Suprapubic skin (tissue), 4 donors: ENCODE data around the gene MACO1. TPM values are rescaled to one million over a fixed set of nuclear protein-coding genes. Genes with fewer than 3 reads are reported as not detected.

Experiments
- DNase-seq, 2 donors: peaks; one replicate each; pipeline ENCODE4 v3.0.0-alpha.2; 2019; ENCODE audit warnings: low spot score in 2 of 2
- H3K27ac ChIP-seq: fragments of 200-600 bp; sonication (generic); one replicate; pipeline ENCODE4 v1.5.1; 2019
- H3K27me3 ChIP-seq: fragments of 200-600 bp; sonication (generic); one replicate; pipeline ENCODE4 v1.5.1; 2019
- H3K36me3 ChIP-seq: fragments of 200-600 bp; sonication (generic); one replicate; pipeline ENCODE4 v1.5.1; 2019
- H3K4me1 ChIP-seq: fragments of 200-600 bp; sonication (generic); one replicate; pipeline ENCODE4 v1.5.1; 2019
- H3K4me3 ChIP-seq: fragments of 200-600 bp; sonication (generic); one replicate; pipeline ENCODE4 v1.5.1; 2019; ENCODE audit warnings: mild to moderate bottlenecking
- H3K9me3 ChIP-seq: fragments of 200-600 bp; sonication (generic); one replicate; pipeline ENCODE4 v1.5.1; 2019
- CTCF ChIP-seq, 2 donors: fragments of 200-600 bp in 1 of 2; fragments of 450-650 bp in 1 of 2; sonication (generic) in 1 of 2; IDR thresholded peaks; one replicate each; pipeline ENCODE4 v1.5.1; 2016 to 2019; ENCODE audit warnings: antibody characterized with exemption in 2 of 2, mild to moderate bottlenecking in 1 of 2, moderate library complexity in 1 of 2
- EP300 ChIP-seq: sonication (generic); formaldehyde crosslinking; IDR thresholded peaks from one replicate; pipeline ENCODE4 v1.6.1; 2017; ENCODE audit warnings: antibody characterized with exemption
- POLR2A ChIP-seq, 2 donors: fragments of 450-650 bp; IDR thresholded peaks; one replicate each; pipeline ENCODE4 v1.6.1; 2017; ENCODE audit warnings: antibody characterized with exemption in 2 of 2, mild to moderate bottlenecking in 2 of 2, moderate library complexity in 2 of 2
- POLR2AphosphoS5 ChIP-seq, 3 donors: sonication (generic); formaldehyde crosslinking; IDR thresholded peaks; one replicate each; pipeline ENCODE4 v1.6.1; 2017; ENCODE audit warnings: antibody characterized with exemption in 3 of 3
- whole genome bisulfite sequencing: methylation state at CpG from one replicate; pipeline ENCODE4 v1.1.5; 2018; 5-methylcytosine and 5-hydroxymethylcytosine counted together
- total RNA-seq, 4 donors: library from RNA; depleted of rRNA; stranded (reverse); fragments of >200 nt; gene quantifications; one replicate each; pipeline ENCODE4 v1.1.0, GENCODE V29; 2016

Gene MACO1
- total RNA-seq, 4 donors from 2014 or later = 13.2 to 22.0 (median 16.0) TPM

DNA sequence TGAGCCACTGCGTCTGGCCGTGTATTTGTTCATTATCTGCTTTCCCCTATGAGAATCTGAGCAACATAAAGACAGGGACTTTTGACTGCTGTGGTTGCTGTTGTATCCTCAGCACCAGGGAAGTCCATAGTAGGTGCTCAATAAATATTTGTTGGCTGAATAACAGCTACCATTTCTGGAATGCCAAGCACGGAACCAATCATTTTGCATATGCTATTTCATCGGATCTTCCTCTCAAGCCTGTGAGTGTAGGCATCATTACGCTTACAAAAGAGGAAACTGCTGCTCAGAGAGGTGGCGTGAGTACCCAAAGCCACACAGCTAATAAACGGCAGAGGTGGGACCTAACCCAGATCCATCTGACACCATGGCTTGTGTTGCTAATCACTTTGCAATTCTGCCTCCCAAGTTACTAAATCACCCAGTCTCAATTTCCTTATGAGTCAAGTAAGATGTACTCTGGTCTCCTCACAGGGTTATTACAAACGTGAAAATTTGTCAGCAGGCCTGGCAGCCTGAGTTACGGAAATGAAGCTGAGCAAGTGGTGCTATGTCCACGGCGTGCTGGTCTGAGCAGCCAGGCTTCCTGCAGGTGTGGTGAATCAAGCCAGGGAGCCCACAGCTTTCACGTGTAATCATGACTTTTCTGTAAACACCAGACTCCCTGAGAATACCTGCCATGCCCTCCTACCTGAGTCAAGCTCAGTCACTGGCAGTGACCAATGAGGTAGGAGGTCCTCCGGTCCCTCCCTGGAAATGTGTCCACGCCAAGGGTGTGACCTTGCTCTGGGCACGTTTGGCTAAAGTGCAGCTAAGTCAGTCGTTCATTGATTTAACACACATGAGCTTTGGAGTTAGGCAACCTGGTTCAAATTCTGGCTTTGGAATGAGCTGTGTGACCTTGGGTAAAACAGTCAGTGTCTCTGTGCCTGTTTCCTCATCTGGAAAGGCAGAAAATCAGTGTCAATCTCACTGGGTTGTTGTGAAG, 5.3 kb upstream of the MACO1 start:
- TF ChIP-seq EP300 (no peak), POLR2A (IDR thresholded peaks at IDR 0.05) (no peak), CTCF (IDR thresholded peaks at IDR 0.05) (no peak), POLR2AphosphoS5 (IDR thresholded peaks at IDR 0.05) (no peak)
- H3K27ac ChIP-seq = no peak overlapping the region
- H3K36me3 ChIP-seq = no peaks in the 10 kb centered on the region

DNA sequence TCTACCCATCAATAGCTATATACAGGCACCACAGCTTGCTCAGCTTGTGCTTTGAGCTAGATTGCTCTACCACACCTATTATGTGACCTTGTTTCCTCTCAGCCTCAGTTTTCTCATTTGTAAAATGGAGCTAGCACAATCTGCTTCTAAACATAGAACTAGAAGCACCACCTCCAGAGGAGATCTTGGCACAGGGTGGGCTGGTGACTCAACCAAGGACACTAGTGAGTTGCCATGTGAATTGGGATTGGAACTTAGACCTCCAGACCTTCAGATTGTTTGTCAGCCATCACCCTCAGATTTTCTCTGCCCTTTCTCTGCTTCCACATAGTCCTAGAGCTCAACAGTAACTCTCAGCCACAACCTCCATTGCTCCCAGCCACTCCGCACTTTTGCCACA, 3.0 kb upstream of the MACO1 start:
- Histone ChIP-seq H3K9me3 (no peaks in the 10 kb centered on the region), H3K4me3 (no peak overlapping the region), H3K36me3 (no peaks in the 10 kb centered on the region), H3K27ac (no peak overlapping the region), H3K27me3 (no peaks in the 10 kb centered on the region), H3K4me1 (peaks cover 20% of the 10 kb centered on the region)
- TF ChIP-seq POLR2A (IDR thresholded peaks at IDR 0.05) = no peak
- TF ChIP-seq POLR2AphosphoS5 (IDR thresholded peaks at IDR 0.05) = no peak
- no peak for TF ChIP-seq EP300
- no peak for TF ChIP-seq CTCF (IDR thresholded peaks at IDR 0.05)
- DNase-seq = no peak
- WGBS = 100% methylated on average over 1 of the region's 1 CpG

More for the DNA sequence above, 5.3 kb upstream of the MACO1 start:
- Histone ChIP-seq H3K9me3 (no peaks in the 10 kb centered on the region), H3K27me3 (no peaks in the 10 kb centered on the region), H3K4me1 (peaks cover 6% of the 10 kb centered on the region), H3K4me3 (no peak overlapping the region)
- DNase-seq = no peak
- WGBS = 79% methylated on average over 15 of the region's 16 CpGs

- Histone ChIP-seq H3K4me1 (peaks cover 27% of the 10 kb centered on the region), H3K27ac (no peak overlapping the region), H3K9me3 (no peaks in the 10 kb centered on the region), H3K36me3 (no peaks in the 10 kb centered on the region), H3K27me3 (no peaks in the 10 kb centered on the region), H3K4me3 (no peak overlapping the region)
- DNase-seq = no peak
- TF ChIP-seq POLR2AphosphoS5 (IDR thresholded peaks at IDR 0.05) (no peak), EP300 (no peak), CTCF (IDR thresholded peaks at IDR 0.05) (no peak), POLR2A (IDR thresholded peaks at IDR 0.05) (no peak)
- WGBS = 86% methylated on average over 7 of the region's 7 CpGs
These were observed 2.1 kb upstream of the MACO1 start for GRCh38 chr1:25428475-25429166.

DNA sequence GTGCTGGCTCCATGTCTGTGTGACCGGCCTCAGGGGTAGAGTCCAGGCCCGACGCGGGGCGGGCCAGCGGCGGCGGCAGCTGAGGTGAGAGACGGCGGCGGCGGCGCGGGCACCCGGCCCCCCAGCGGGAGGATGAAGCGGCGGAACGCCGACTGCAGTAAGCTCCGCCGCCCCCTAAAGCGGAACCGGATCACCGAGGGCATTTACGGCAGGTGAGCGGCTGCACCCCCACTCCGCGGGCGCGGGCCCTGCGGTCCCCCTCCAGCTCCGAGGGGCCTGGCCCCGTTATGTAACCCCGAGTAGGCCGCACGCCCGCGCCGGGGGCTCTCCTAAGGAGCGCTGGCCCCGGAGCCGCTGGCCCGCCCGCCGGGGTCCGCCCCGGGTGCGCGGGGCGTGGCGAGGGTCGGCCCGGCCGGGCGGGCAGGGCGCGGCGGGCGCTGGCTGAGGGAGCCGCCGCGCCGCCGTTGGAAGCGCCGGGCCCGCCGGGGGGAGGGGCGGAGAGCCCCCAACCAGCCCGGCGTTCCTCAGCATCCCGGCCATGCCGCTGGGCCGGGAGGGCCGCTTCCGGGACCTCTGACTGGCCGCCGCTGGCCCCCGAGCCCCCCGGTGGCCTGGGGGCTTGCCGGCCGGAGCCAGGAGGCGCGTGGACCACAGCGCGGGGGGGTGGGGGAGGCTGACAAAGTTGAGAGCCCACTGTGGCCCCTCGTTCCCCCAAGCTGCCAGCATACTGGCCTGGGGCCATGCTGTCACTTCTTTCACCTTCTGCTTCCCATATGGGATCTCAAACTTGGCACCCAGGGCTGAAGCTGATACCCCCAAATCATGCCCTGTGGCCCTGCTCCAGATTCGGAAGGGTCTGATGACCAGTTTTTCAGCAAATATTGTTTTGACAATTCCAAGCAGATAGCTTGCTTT, 527 bp downstream of the MACO1 start:
- Histone ChIP-seq H3K27me3 (no peaks in the 10 kb centered on the region), H3K27ac (peak overlapping the region; percentile 89), H3K9me3 (no peaks in the 10 kb centered on the region), H3K4me3 (peak overlapping the region; percentile 88), H3K36me3 (no peaks in the 10 kb centered on the region), H3K4me1 (peaks cover 50% of the 10 kb centered on the region)
- peak in 1 of 2 donors; percentile 66 for DNase-seq
- TF ChIP-seq POLR2AphosphoS5 (IDR thresholded peaks at IDR 0.05) (no peak), CTCF (IDR thresholded peaks at IDR 0.05) (no peak), POLR2A (IDR thresholded peaks at IDR 0.05) (no peak), EP300 (no peak)
- WGBS = 0% methylated on average over 10 of the region's 89 CpGs
